ENCODE data around the gene GOLPH3.
"Not testable (repeated sequence)": the region's sequence is repeated elsewhere in the genome, so short reads cannot be mapped to it uniquely, and the experiment has no call there.

Gene GOLPH3

DNA sequence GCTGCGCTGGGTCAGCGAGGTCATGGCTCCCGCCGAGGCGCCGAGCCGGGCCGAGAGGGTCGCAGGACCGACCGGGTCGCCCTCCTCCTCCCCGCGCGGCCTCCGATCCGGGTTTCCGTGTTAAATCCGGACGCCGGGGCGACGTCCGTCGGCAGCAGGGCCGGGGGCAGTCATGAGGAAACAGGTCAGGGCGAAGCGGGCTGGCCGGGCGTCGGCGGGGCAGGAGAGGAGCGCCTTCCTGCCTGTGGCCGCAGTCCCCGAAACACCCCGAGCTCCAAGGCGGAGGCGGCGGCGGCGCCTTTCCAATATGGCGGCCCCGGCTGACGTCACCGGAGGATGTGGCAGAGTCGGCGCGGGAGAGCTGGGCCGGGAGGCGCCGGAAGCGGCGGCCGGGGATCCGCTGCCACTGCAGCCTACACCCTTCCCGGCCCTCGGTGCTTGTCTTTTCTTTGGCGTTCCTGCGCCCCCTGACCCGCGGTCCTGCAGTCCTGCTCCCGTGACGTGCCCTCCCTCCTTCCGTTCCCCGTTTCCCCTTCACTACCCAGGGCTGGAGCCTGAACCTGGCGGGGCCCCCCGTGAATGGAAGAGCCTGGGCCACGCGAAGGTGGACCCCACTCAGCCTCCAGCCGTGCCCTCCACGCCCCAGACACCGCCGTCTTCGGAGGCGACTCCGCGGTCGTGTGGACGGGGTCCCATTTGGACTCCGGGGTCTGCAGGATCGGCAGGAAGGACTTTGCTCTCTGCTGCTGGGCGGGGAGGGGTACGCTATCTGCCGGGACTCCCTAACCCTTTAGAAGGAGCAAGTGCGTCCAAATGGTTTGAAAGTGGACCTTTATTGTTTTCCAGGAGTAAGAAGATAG, at the start of gene GOLPH3:
Gene GOLPH3 (minus strand): TSS at position 309 of the 860 bp plus-strand sequence. CDS start 285 bp downstream, at position 24.
- H3K36me3 Mint-ChIP-seq (ENCODE audit: low read depth): peaks cover 35% of the 10 kb centered on the region
- H3K4me1 Mint-ChIP-seq (ENCODE audit: low read depth): peaks cover 27% of the 10 kb centered on the region
- H3K27ac Mint-ChIP-seq: peak within 1 kb of the TSS; percentile 99
- H3K27me3 Mint-ChIP-seq (ENCODE audit: low read depth): no peaks in the 10 kb centered on the region
- no peaks in the 10 kb centered on the region for H3K9me3 Mint-ChIP-seq
- H3K4me3 Mint-ChIP-seq: peak within 1 kb of the TSS; percentile 98

- H3K27me3 Mint-ChIP-seq (ENCODE audit: low read depth): no peaks in the 10 kb centered on the region
- no peak overlapping the region for H3K4me3 Mint-ChIP-seq
- H3K4me1 Mint-ChIP-seq (ENCODE audit: low read depth): no peaks in the 10 kb centered on the region
- H3K27ac Mint-ChIP-seq: no peak overlapping the region
- H3K36me3 Mint-ChIP-seq (ENCODE audit: low read depth): peaks cover 3% of the 10 kb centered on the region
- H3K9me3 Mint-ChIP-seq: no peaks in the 10 kb centered on the region
Observed at GRCh38 chr5:32222723-32223470, 48.8 kb upstream of the GOLPH3 start.

DNA sequence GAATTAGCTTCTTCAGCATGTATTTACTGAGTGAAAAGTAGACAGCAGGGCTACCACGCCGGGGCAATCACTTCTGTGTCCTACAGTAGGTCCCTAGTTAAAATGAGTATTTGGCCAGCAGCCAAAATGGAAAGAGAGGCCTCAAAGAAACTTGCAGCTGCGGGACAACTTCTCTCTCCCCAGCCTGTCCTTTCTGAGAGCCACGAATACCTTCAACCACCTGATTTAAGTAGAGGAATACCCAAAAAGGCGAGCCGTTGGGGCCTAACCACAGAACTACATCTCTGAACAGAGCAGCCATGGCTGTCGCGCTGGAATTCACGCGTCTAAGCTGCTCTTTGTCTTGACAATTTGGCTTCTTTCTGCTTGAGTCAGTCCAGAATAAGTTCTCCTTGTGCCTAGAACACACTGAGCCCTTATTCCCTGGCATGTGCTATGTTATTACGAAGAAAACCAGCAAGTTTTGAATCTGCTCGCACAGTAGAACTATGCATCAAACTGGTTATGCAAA, 43.8 kb upstream of the GOLPH3 start:
- Mint-ChIP-seq H3K4me1 (ENCODE audit: low read depth) (peaks cover 4% of the 10 kb centered on the region), H3K27ac (no peak overlapping the region), H3K36me3 (ENCODE audit: low read depth) (no peaks in the 10 kb centered on the region), H3K4me3 (no peak overlapping the region), H3K9me3 (peaks cover 4% of the 10 kb centered on the region), H3K27me3 (ENCODE audit: low read depth) (no peaks in the 10 kb centered on the region)

DNA sequence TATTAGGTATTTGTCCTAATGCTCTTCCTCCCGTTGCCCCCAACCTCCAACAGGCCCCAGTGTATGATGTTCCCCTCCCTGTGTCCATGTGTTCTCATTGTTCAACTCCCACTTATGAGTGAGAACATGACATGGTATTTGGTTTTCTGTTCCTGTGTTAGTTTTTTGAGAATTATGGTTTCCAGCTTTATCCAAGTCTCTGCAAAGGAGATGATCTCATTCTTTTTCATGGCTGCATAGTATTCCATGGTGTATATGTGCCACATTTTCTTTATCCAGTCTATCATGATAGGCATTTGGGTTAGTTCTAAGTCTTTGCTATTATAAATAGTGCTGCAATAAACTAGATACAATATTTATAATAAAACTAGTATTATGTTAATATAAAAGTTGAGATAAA, 40.2 kb upstream of the GOLPH3 start:
- H3K27ac Mint-ChIP-seq; H3K36me3 Mint-ChIP-seq (ENCODE audit: low read depth); H3K9me3 Mint-ChIP-seq; H3K4me3 Mint-ChIP-seq; H3K27me3 Mint-ChIP-seq (ENCODE audit: low read depth): not testable (repeated sequence)
- H3K4me1 Mint-ChIP-seq (ENCODE audit: low read depth): peaks cover 18% of the 10 kb centered on the region

GRCh38 chr5:32210151-32210550, 36.0 kb upstream of the GOLPH3 start:
- Mint-ChIP-seq H3K9me3 (peaks cover 9% of the 10 kb centered on the region), H3K36me3 (ENCODE audit: low read depth) (peaks cover 1% of the 10 kb centered on the region), H3K4me1 (ENCODE audit: low read depth) (peaks cover 16% of the 10 kb centered on the region), H3K27ac (peak overlapping the region; percentile 97), H3K27me3 (ENCODE audit: low read depth) (no peaks in the 10 kb centered on the region), H3K4me3 (no peak overlapping the region)

DNA sequence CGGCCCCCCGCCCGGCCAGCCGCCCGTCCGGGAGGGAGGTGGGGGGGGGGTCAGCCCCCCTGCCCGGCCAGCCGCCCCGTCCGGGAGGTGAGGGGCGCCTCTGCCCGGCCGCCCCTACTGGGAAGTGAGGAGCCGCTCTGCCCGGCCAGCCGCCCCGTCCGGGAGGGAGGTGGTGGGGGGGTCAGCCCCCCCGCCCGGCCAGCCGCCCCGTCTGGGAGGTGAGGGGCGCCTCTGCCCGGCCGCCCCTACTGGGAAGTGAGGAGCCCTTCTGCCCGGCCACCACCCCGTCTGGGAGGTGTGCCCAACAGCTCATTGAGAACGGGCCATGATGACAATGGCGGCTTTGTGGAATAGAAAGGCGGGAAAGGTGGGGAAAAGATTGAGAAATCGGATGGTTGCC, 34.7 kb upstream of the GOLPH3 start:
- H3K27me3 Mint-ChIP-seq (ENCODE audit: low read depth): not testable (repeated sequence)

GRCh38 chr5:32207355-32207634, 33.2 kb upstream of the GOLPH3 start:
- H3K4me3 Mint-ChIP-seq: no peak overlapping the region

More for the DNA sequence above, 34.7 kb upstream of the GOLPH3 start:
- not testable (repeated sequence) for H3K4me3 Mint-ChIP-seq; H3K27ac Mint-ChIP-seq; H3K36me3 Mint-ChIP-seq (ENCODE audit: low read depth); H3K9me3 Mint-ChIP-seq
- peaks cover 14% of the 10 kb centered on the region for H3K4me1 Mint-ChIP-seq (ENCODE audit: low read depth)

DNA sequence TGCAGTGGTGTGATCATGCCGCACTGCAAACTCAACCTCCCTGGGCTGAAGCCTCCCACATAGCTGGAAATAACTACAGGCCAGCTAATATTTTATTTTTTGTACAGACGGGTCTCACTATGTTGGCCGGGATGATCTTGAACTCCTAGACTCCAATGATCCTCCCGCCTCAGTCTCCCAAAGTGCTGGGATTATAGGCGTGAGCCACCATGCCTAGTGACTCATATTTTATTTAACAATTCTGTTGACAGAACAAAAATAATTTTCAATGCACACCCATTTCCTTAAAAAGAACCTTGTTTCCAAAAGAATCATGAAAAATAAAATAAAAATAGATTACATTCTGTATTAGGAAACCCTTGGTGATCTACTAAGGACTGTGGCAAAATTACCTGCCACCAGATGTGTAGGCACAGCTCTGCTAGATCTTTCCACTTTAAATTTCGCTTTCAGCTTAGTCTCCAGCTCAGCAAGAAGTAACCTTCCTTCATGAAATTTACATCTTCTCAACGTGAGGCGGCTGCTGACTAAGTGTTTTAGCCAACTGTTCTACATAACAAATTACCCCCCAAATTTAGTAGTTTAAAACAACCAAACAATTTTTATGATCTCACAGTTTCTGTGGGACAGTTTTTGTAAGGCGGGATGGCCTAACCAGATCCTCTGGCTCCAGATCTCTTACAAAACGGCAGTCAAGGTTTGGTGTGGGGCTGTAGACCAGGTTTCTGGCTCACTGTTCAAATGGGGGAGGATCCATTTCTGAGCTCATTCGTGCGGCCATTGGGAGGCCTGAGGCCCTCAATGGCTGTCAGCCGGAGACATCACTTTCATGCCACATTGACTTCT, 32.6 kb upstream of the GOLPH3 start:
- H3K9me3 Mint-ChIP-seq: peaks cover 4% of the 10 kb centered on the region
- no peaks in the 10 kb centered on the region for H3K27me3 Mint-ChIP-seq (ENCODE audit: low read depth)
- no peak overlapping the region for H3K4me3 Mint-ChIP-seq
- no peak overlapping the region for H3K27ac Mint-ChIP-seq
- peaks cover 1% of the 10 kb centered on the region for H3K36me3 Mint-ChIP-seq (ENCODE audit: low read depth)
- H3K4me1 Mint-ChIP-seq (ENCODE audit: low read depth): peaks cover 14% of the 10 kb centered on the region

More at GRCh38 chr5:32207355-32207634, 33.2 kb upstream of the GOLPH3 start:
- no peaks in the 10 kb centered on the region for H3K27me3 Mint-ChIP-seq (ENCODE audit: low read depth)
- peaks cover 1% of the 10 kb centered on the region for H3K36me3 Mint-ChIP-seq (ENCODE audit: low read depth)
- no peak overlapping the region for H3K27ac Mint-ChIP-seq
- peaks cover 4% of the 10 kb centered on the region for H3K9me3 Mint-ChIP-seq
- H3K4me1 Mint-ChIP-seq (ENCODE audit: low read depth): peaks cover 14% of the 10 kb centered on the region

DNA sequence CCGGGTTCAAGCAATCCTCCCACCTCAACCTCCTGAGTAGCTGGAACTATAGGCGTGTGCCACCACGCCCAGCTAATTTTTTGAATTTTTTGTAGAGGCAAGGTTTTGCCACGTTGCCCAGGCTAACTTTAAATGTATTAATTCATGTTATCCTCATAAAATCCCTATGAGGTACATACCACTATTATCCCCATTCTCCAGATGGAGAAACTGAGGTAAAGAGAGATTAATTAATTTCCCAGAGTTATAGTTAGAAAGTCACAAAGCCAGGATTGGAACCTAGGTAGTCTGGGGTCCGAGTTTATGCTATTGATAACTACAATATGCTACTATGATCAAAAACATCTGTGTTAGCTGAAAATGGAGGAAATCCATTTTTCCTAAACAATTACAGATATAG, 31.9 kb upstream of the GOLPH3 start:
- Mint-ChIP-seq H3K9me3 (peaks cover 4% of the 10 kb centered on the region), H3K27me3 (ENCODE audit: low read depth) (no peaks in the 10 kb centered on the region), H3K27ac (no peak overlapping the region), H3K36me3 (ENCODE audit: low read depth) (no peaks in the 10 kb centered on the region), H3K4me3 (no peak overlapping the region), H3K4me1 (ENCODE audit: low read depth) (peaks cover 11% of the 10 kb centered on the region)

GRCh38 chr5:32202394-32202793, 28.3 kb upstream of the GOLPH3 start:
- Mint-ChIP-seq H3K27me3 (ENCODE audit: low read depth) (no peaks in the 10 kb centered on the region), H3K9me3 (no peaks in the 10 kb centered on the region), H3K4me1 (ENCODE audit: low read depth) (no peaks in the 10 kb centered on the region), H3K27ac (no peak overlapping the region), H3K4me3 (no peak overlapping the region), H3K36me3 (ENCODE audit: low read depth) (no peaks in the 10 kb centered on the region)

GRCh38 chr5:32201122-32201753, 27.1 kb upstream of the GOLPH3 start:
- Mint-ChIP-seq H3K27me3 (ENCODE audit: low read depth) (no peaks in the 10 kb centered on the region), H3K4me1 (ENCODE audit: low read depth) (no peaks in the 10 kb centered on the region), H3K4me3 (no peak overlapping the region), H3K9me3 (no peaks in the 10 kb centered on the region), H3K36me3 (ENCODE audit: low read depth) (no peaks in the 10 kb centered on the region), H3K27ac (no peak overlapping the region)

DNA sequence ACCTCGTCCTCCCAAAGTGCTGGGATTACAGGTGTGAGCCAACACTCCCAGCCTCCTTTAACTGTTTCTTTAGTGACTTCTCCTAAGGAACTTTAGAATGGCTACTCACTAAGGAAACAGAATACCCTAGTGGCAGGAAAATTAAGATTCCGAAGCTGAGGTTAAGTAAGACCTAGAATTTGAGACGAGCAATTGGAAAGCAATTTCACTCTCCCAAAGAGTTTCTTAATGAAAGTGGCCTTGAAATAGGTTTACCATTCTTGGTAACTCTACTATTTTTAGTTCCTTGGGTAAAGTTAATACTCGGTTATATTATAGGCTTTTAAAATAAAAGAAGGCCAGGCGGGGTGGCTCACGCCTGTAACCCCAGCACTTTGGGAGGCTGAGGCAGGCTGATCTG, 22.9 kb upstream of the GOLPH3 start:
- Mint-ChIP-seq H3K36me3 (ENCODE audit: low read depth) (no peaks in the 10 kb centered on the region), H3K4me1 (ENCODE audit: low read depth) (peaks cover 3% of the 10 kb centered on the region), H3K4me3 (no peak overlapping the region), H3K9me3 (no peaks in the 10 kb centered on the region), H3K27me3 (ENCODE audit: low read depth) (peaks cover 14% of the 10 kb centered on the region), H3K27ac (no peak overlapping the region)

- Mint-ChIP-seq H3K27ac (no peak overlapping the region), H3K4me1 (ENCODE audit: low read depth) (peaks cover 3% of the 10 kb centered on the region), H3K9me3 (no peaks in the 10 kb centered on the region), H3K4me3 (no peak overlapping the region), H3K27me3 (ENCODE audit: low read depth) (peaks cover 14% of the 10 kb centered on the region), H3K36me3 (ENCODE audit: low read depth) (no peaks in the 10 kb centered on the region)
Observed at GRCh38 chr5:32195265-32195664, 21.1 kb upstream of the GOLPH3 start.

DNA sequence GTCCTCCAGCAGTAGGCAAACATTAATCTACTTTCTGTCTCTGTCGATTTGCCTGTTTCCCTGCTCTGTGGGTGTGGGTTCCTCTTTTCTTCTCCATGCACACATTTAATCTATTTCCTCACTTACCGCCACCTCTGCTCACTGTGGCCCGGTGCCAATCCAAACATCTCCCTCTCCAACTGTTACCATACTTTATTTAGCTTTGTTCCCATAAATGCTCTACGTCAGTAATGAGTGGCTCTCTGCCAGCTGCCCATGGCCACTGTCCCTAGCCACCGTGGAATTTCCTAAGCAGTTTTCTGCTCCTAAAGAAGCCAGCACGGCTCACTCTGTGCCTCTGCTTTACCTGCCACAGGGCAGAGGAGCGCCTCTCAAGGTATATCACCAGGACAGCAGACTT, 19.5 kb upstream of the GOLPH3 start:
- Mint-ChIP-seq H3K4me1 (ENCODE audit: low read depth) (peaks cover 3% of the 10 kb centered on the region), H3K4me3 (no peak overlapping the region), H3K27ac (no peak overlapping the region), H3K36me3 (ENCODE audit: low read depth) (no peaks in the 10 kb centered on the region), H3K9me3 (no peaks in the 10 kb centered on the region), H3K27me3 (ENCODE audit: low read depth) (peaks cover 14% of the 10 kb centered on the region)
